CD4-positive, alpha-beta T cell (primary cell): ENCODE results near the gene CLCF1. TPM values are rescaled to one million over a fixed set of nuclear protein-coding genes. Genes with fewer than 3 reads are reported as not detected.

Experiments used
- ATAC-seq: fragments of 200-7000 bp; cut with Tn5 transposase; one replicate; pipeline ENCODE4 v1.10.0; 2022; ENCODE audit warnings: mild to moderate bottlenecking; ENCODE audit not compliant: poor library complexity
- CTCF ChIA-PET: fragments of 350-600 bp; sonication (Branson Sonifier 250); formaldehyde crosslinking; loops from one replicate; lab custom pipeline; 2021; ENCODE audit warnings: antibody characterized with exemption, inconsistent platforms; lab: Charles Lee
- POLR2A ChIA-PET: fragments of 350-600 bp; sonication (Branson Sonifier 250); formaldehyde crosslinking; loops from one replicate; lab custom pipeline; 2021; ENCODE audit warnings: antibody characterized with exemption, inconsistent platforms; lab: Charles Lee
- DNase-seq, 14 experiments: peaks; one replicate each; pipeline ENCODE4 v3.0.0-alpha.2; 2013 to 2020; ENCODE audit warnings: mixed read lengths in 2 of 14
- H3K27ac ChIP-seq, 2 donors: one replicate each; pipeline versions ENCODE4 v1.5.1 to v1.7.0; 2013; ENCODE audit warnings: low read length in 2 of 2, low read depth in 1 of 2, mild to moderate bottlenecking in 1 of 2
- H3K27me3 ChIP-seq, 2 experiments: 1 replicate in 1 of 2; 2 replicates in 1 of 2; pipeline versions ENCODE4 v1.6.1 to v1.7.0; 2013; ENCODE audit warnings: low read length in 2 of 2, control low read depth in 1 of 2, mild to moderate bottlenecking in 1 of 2, moderate library complexity in 1 of 2; ENCODE audit not compliant: insufficient read depth in 2 of 2, control insufficient read depth in 1 of 2
- H3K36me3 ChIP-seq: one replicate; pipeline ENCODE4 v1.6.1; 2013; ENCODE audit warnings: low read length, control low read depth; ENCODE audit not compliant: insufficient read depth
- H3K4me1 ChIP-seq: one replicate; pipeline ENCODE4 v1.6.1; 2013; ENCODE audit warnings: low read length, control low read depth; ENCODE audit not compliant: insufficient read depth
- H3K4me3 ChIP-seq: one replicate; pipeline ENCODE4 v1.5.1; 2013; ENCODE audit warnings: mild to moderate bottlenecking, low read length, moderate library complexity
- H3K9me3 ChIP-seq, 2 experiments: 1 replicate in 1 of 2; 2 replicates in 1 of 2; pipeline versions ENCODE4 v1.6.1 to v1.7.0; 2013; ENCODE audit warnings: low read length in 2 of 2, mild to moderate bottlenecking in 2 of 2, control low read depth in 1 of 2, moderate library complexity in 1 of 2; ENCODE audit not compliant: control insufficient read depth in 1 of 2, insufficient read depth in 1 of 2
- H3K27ac Mint-ChIP-seq: one replicate; pipeline ENCODE4 v1.8.0; 2020; ENCODE audit warnings: mixed read lengths
- H3K27me3 Mint-ChIP-seq: one replicate; pipeline ENCODE4 v1.8.0; 2021; ENCODE audit warnings: mixed read lengths
- H3K36me3 Mint-ChIP-seq: one replicate; pipeline ENCODE4 v1.8.0; 2021; ENCODE audit warnings: low read depth, mixed read lengths
- H3K4me1 Mint-ChIP-seq: one replicate; pipeline ENCODE4 v1.8.0; 2021; ENCODE audit warnings: low read depth, mixed read lengths
- H3K4me3 Mint-ChIP-seq: one replicate; pipeline ENCODE4 v1.8.0; 2020; ENCODE audit warnings: mild to moderate bottlenecking, mixed read lengths
- H3K9me3 Mint-ChIP-seq: one replicate; pipeline ENCODE4 v1.8.0; 2020; ENCODE audit warnings: mixed read lengths
- CTCF ChIP-seq: fragments of 200-600 bp; IDR thresholded peaks from one replicate; pipeline ENCODE4 v1.8.0; 2022; ENCODE audit warnings: antibody characterized with exemption, mild to moderate bottlenecking
- intact Hi-C, 2 experiments: fragments of 100-400 bp; cut with DNase I in 1 of 2; cut with micrococcal nuclease in 1 of 2; formaldehyde crosslinking; loops; one replicate each; pipeline versions ENCODE4 v1.15.1 to v1.9.0; 2023 to 2025; cut with DNase I, micrococcal nuclease
- total RNA-seq, 174 experiments: library from RNA in 2 of 174; stranded (reverse) in 2 of 174; gene quantifications; one replicate each; pipeline ENCODE4 v1.2.3 and lab custom pipeline; 2021 to 2026

CLCF1 gene
- total RNA-seq, 2 experiments from 2014 or later: 6.0 to 6.9 TPM

GRCh38 chr11:67409261-67409666, 35.9 kb upstream of the CLCF1 start:
- Mint-ChIP-seq H3K4me3 (peak overlapping the region; percentile 88), H3K4me1 (peaks cover 91% of the 10 kb centered on the region), H3K9me3 (no peaks in the 10 kb centered on the region), H3K27ac (peak overlapping the region; percentile 98), H3K27me3 (no peaks in the 10 kb centered on the region), H3K36me3 (peaks cover 46% of the 10 kb centered on the region)
- CTCF ChIA-PET: interaction anchor here (1.2 to 1.3 kb wide), 2 partner anchors 8 to 29 kb away, joined by 3 to 6 read pairs; partner anchors contain the start of gene PTPRCAP
- intact Hi-C loops: loop anchor here in 1 of 2 experiments (2.0 kb wide), 1 partner anchor 28 kb away; the partner anchor contains the start of gene PTPRCAP
- H3K27me3 ChIP-seq: no peaks in the 10 kb centered on the region
- POLR2A ChIA-PET: interaction anchor here (0.7 to 3.5 kb wide), 19 partner anchors 9 to 138 kb away, joined by 3 to 136 read pairs (median 13); partner anchors contain the start of genes AIP, CORO1B, POLD4 and PTPRCAP
- DNase-seq: peak in 13 of 14 experiments; percentile 45 to 92 (median 76)
- H3K36me3 ChIP-seq: peaks cover 48% of the 10 kb centered on the region
- no peaks in the 10 kb centered on the region for H3K9me3 ChIP-seq
- peak overlapping the region; percentile 100 for H3K4me3 ChIP-seq
- H3K4me1 ChIP-seq: peaks cover 98% of the 10 kb centered on the region
- peak overlapping the region; percentile 75 to 84 for H3K27ac ChIP-seq
- no peak for TF ChIP-seq CTCF
- peak; percentile 62 for ATAC-seq

GRCh38 chr11:67408437-67409200, 35.2 kb upstream of the CLCF1 start:
- no peak for TF ChIP-seq CTCF
- intact Hi-C loops: loop anchor here in 1 of 2 experiments (2.0 kb wide), 1 partner anchor 28 kb away; the partner anchor contains the start of gene PTPRCAP
- ChIA-PET CTCF (interaction anchor here (1.2 to 1.9 kb wide), 4 partner anchors 9 to 64 kb away, joined by 3 to 6 read pairs (median 4); partner anchors contain the start of genes PTPRCAP and RAD9A), POLR2A (interaction anchor here (0.6 to 3.5 kb wide), 23 partner anchors 8 to 180 kb away, joined by 3 to 136 read pairs (median 8); partner anchors contain the start of genes AIP, CORO1B, PITPNM1 and POLD4)
- H3K36me3 ChIP-seq: peaks cover 48% of the 10 kb centered on the region
- H3K4me3 Mint-ChIP-seq: peak overlapping the region; percentile 88
- H3K27ac Mint-ChIP-seq: peak overlapping the region; percentile 98
- H3K27me3 ChIP-seq: no peaks in the 10 kb centered on the region
- H3K27me3 Mint-ChIP-seq: no peaks in the 10 kb centered on the region
- peak overlapping the region; percentile 100 for H3K4me3 ChIP-seq
- H3K27ac ChIP-seq: peak overlapping the region; percentile 65 to 84
- peak in 4 of 14 experiments; percentile 37 to 60 (median 54) for DNase-seq
- no peaks in the 10 kb centered on the region for H3K9me3 Mint-ChIP-seq
- H3K9me3 ChIP-seq: no peaks in the 10 kb centered on the region
- H3K4me1 ChIP-seq: peaks cover 92% of the 10 kb centered on the region
- peaks cover 94% of the 10 kb centered on the region for H3K4me1 Mint-ChIP-seq
- peaks cover 51% of the 10 kb centered on the region for H3K36me3 Mint-ChIP-seq
- peak; percentile 19 for ATAC-seq

GRCh38 chr11:67407688-67408163, 34.3 kb upstream of the CLCF1 start:
- Mint-ChIP-seq H3K4me1 (peaks cover 89% of the 10 kb centered on the region), H3K9me3 (no peaks in the 10 kb centered on the region), H3K27me3 (no peaks in the 10 kb centered on the region), H3K27ac (peak overlapping the region; percentile 98), H3K4me3 (peak overlapping the region; percentile 88), H3K36me3 (peaks cover 54% of the 10 kb centered on the region)
- Histone ChIP-seq H3K4me1 (peaks cover 92% of the 10 kb centered on the region), H3K27ac (peak overlapping the region; percentile 65 to 84), H3K36me3 (peaks cover 48% of the 10 kb centered on the region), H3K9me3 (no peaks in the 10 kb centered on the region), H3K4me3 (peak overlapping the region; percentile 100), H3K27me3 (no peaks in the 10 kb centered on the region)
- no peak for TF ChIP-seq CTCF
- POLR2A ChIA-PET: interaction anchor here (0.6 to 3.5 kb wide), 17 partner anchors 8 to 180 kb away, joined by 3 to 136 read pairs (median 9); partner anchors contain the start of genes AIP, CORO1B, PITPNM1 and POLD4
- intact Hi-C loops: loop anchor here (2.0 kb wide), 2 partner anchors 27 to 29 kb away; partner anchors contain the start of gene PTPRCAP (in 1 of the 2)
- DNase-seq (no peak), ATAC-seq (no peak)
- CTCF ChIA-PET: interaction anchor here (0.5 to 1.9 kb wide), 12 partner anchors 9 to 98 kb away, joined by 3 to 8 read pairs (median 4); partner anchors contain the start of genes AIP, PITPNM1, POLD4 and RAD9A
